Body of pancreas (tissue), 4 donors: ENCODE data around the gene CAB39L. TPM values are rescaled to one million over a fixed set of nuclear protein-coding genes. Genes with fewer than 3 reads are reported as not detected.
A peak's percentile ranks its signal among the peaks of the same experiment; 100 is the strongest.

Experiments
- ATAC-seq: fragments of 150-250 bp; one replicate; pipeline ENCODE4 v1.9.1; 2016
- DNase-seq, 4 donors: peaks; one replicate each; pipeline ENCODE4 v3.0.0-alpha.2; 2019
- H3K27ac ChIP-seq, 4 donors: fragments of 200-600 bp; sonication (generic); 1 replicate in 3 of 4; 2 replicates in 1 of 4; pipeline versions ENCODE4 v1.5.1 to v1.6.1; 2016 to 2019; ENCODE audit warnings: mild to moderate bottlenecking in 1 of 4, mixed read lengths in 1 of 4, moderate library complexity in 1 of 4
- H3K27me3 ChIP-seq, 2 donors: fragments of 200-600 bp; sonication (generic); one replicate each; pipeline ENCODE4 v1.6.0; 2016; ENCODE audit warnings: mild to moderate bottlenecking in 1 of 2
- H3K36me3 ChIP-seq, 2 donors: fragments of 200-600 bp; sonication (generic); replicated peaks in 1 of 2; 2 replicates each; pipeline ENCODE4 v1.5.1; 2016; ENCODE audit warnings: low read depth in 2 of 2; ENCODE audit not compliant: insufficient read depth in 1 of 2
- H3K4me1 ChIP-seq: fragments of 200-600 bp; sonication (generic); one replicate; pipeline ENCODE4 v1.6.0; 2016
- H3K4me3 ChIP-seq, 2 donors: fragments of 200-600 bp; sonication (generic); 1 replicate in 1 of 2; 2 replicates in 1 of 2; pipeline ENCODE4 v1.5.1; 2016 to 2019
- H3K9me3 ChIP-seq, 3 donors: fragments of 200-600 bp; sonication (generic); 1 replicate in 2 of 3; 2 replicates in 1 of 3; pipeline ENCODE4 v1.5.1; 2016
- CTCF ChIP-seq, 7 experiments: fragments of 450-650 bp in 4 of 7; fragments of 200-600 bp in 3 of 7; sonication (generic) in 3 of 7; IDR thresholded peaks; one replicate each; pipeline ENCODE4 v1.5.1; 2016 to 2019; ENCODE audit warnings: antibody characterized with exemption in 7 of 7
- POLR2A ChIP-seq, 3 donors: fragments of 450-650 bp; IDR thresholded peaks; one replicate each; pipeline ENCODE4 v1.6.1; 2016; ENCODE audit warnings: antibody characterized with exemption in 3 of 3, mild to moderate bottlenecking in 2 of 3
- WGBS, 2 donors: methylation state at CpG; one replicate each; pipeline ENCODE4 v1.1.5; 2017; 5-methylcytosine and 5-hydroxymethylcytosine counted together
- intact Hi-C: fragments of 100-400 bp; cut with DNase I; formaldehyde crosslinking; loops from one replicate; pipeline ENCODE4 v1.15.1; 2023
- total RNA-seq, 2 donors: library from RNA; depleted of rRNA; stranded (reverse); fragments of >200 nt; gene quantifications; one replicate each; pipeline ENCODE4 v1.1.0, GENCODE V29; 2016

CAB39L gene
- total RNA-seq, 2 donors from 2014 or later: 6.9 to 13.0 TPM

- Histone ChIP-seq H3K36me3 (no peaks in the 10 kb centered on the region), H3K4me1 (peaks cover 13% of the 10 kb centered on the region), H3K9me3 (peaks cover 0 to 7% (median 0%) of the 10 kb centered on the region in 3 donors), H3K27ac (peak overlapping the region in 1 of 4 donors; percentile 60), H3K27me3 (no peaks in the 10 kb centered on the region), H3K4me3 (no peak overlapping the region)
- 55 to 56% methylated on average over 5 of the region's 5 CpGs for WGBS, 2 donors
- ATAC-seq (peak; percentile 42), DNase-seq (no peak)
- TF ChIP-seq CTCF (IDR thresholded peaks at IDR 0.05) (no peak), POLR2A (IDR thresholded peaks at IDR 0.05) (no peak)
- intact Hi-C loops: no loop called here
Measured at GRCh38 chr13:49367640-49368422, 76.0 kb downstream of the CAB39L start.

- WGBS, 2 donors: 59 to 72% methylated on average over 2 of the region's 2 CpGs
- Histone ChIP-seq H3K27ac (no peak overlapping the region), H3K27me3 (no peaks in the 10 kb centered on the region), H3K4me1 (peaks cover 13% of the 10 kb centered on the region), H3K36me3 (no peaks in the 10 kb centered on the region), H3K9me3 (peaks cover 0 to 7% (median 0%) of the 10 kb centered on the region in 3 donors), H3K4me3 (no peak overlapping the region)
- no peak for DNase-seq
- no peak for TF ChIP-seq POLR2A (IDR thresholded peaks at IDR 0.05)
- TF ChIP-seq CTCF (IDR thresholded peaks at IDR 0.05): no peak
- no peak for ATAC-seq
- intact Hi-C loops: no loop called here
Measured at GRCh38 chr13:49366841-49367240, 77.0 kb downstream of the CAB39L start.

GRCh38 chr13:49357694-49358093 lies 86.2 kb downstream of the CAB39L start:
- intact Hi-C loops: no loop called here
- WGBS, 2 donors: 88 to 100% methylated on average over 2 of the region's 2 CpGs
- no peaks in the 10 kb centered on the region for H3K36me3 ChIP-seq
- ATAC-seq: no peak
- no peaks in the 10 kb centered on the region for H3K27me3 ChIP-seq
- H3K9me3 ChIP-seq: no peaks in the 10 kb centered on the region
- no peak for TF ChIP-seq CTCF (IDR thresholded peaks at IDR 0.05)
- TF ChIP-seq POLR2A (IDR thresholded peaks at IDR 0.05): no peak
- H3K4me3 ChIP-seq: no peak overlapping the region
- no peaks in the 10 kb centered on the region for H3K4me1 ChIP-seq
- no peak for DNase-seq
- no peak overlapping the region for H3K27ac ChIP-seq

GRCh38 chr13:49356223-49356622 lies 87.6 kb downstream of the CAB39L start:
- H3K9me3 ChIP-seq: no peaks in the 10 kb centered on the region
- intact Hi-C loops: no loop called here
- peak; percentile 56 for ATAC-seq
- no peaks in the 10 kb centered on the region for H3K27me3 ChIP-seq
- H3K4me1 ChIP-seq: no peaks in the 10 kb centered on the region
- no peak overlapping the region for H3K4me3 ChIP-seq
- H3K27ac ChIP-seq: no peak overlapping the region
- TF ChIP-seq CTCF (IDR thresholded peaks at IDR 0.05) (no peak), POLR2A (IDR thresholded peaks at IDR 0.05) (no peak)
- no peaks in the 10 kb centered on the region for H3K36me3 ChIP-seq
- DNase-seq: no peak

GRCh38 chr13:49354719-49355118 lies 89.1 kb downstream of the CAB39L start:
- Histone ChIP-seq H3K36me3 (no peaks in the 10 kb centered on the region), H3K4me3 (no peak overlapping the region), H3K9me3 (no peaks in the 10 kb centered on the region), H3K27me3 (no peaks in the 10 kb centered on the region), H3K27ac (no peak overlapping the region), H3K4me1 (no peaks in the 10 kb centered on the region)
- TF ChIP-seq CTCF (IDR thresholded peaks at IDR 0.05) (no peak), POLR2A (IDR thresholded peaks at IDR 0.05) (no peak)
- DNase-seq (no peak), ATAC-seq (no peak)
- intact Hi-C loops: no loop called here
- WGBS, 2 donors: 56 to 70% methylated on average over 1 of the region's 1 CpG
